Mucosa of gallbladder (tissue), 1 donor: ENCODE measurements around the gene RAE1. TPM values are rescaled to one million over a fixed set of nuclear protein-coding genes. Genes with fewer than 3 reads are reported as not detected.

Source experiments
- DNase-seq: peaks from one replicate; pipeline ENCODE4 v3.0.0-alpha.2; 2020; ENCODE audit warnings: low spot score
- total RNA-seq: library from RNA; stranded (reverse); gene quantifications from one replicate; pipeline ENCODE4 v1.2.1, GENCODE V29; 2021
- donor health status: DM: no; HTN: no; CAD: no.

The RAE1 gene
- total RNA-seq, 1 donor from 2014 or later, result 20.9 TPM

- DNase-seq, result no peak
These were observed 49.2 kb downstream of the RAE1 start for GRCh38 chr20:57400231-57400701.

DNA sequence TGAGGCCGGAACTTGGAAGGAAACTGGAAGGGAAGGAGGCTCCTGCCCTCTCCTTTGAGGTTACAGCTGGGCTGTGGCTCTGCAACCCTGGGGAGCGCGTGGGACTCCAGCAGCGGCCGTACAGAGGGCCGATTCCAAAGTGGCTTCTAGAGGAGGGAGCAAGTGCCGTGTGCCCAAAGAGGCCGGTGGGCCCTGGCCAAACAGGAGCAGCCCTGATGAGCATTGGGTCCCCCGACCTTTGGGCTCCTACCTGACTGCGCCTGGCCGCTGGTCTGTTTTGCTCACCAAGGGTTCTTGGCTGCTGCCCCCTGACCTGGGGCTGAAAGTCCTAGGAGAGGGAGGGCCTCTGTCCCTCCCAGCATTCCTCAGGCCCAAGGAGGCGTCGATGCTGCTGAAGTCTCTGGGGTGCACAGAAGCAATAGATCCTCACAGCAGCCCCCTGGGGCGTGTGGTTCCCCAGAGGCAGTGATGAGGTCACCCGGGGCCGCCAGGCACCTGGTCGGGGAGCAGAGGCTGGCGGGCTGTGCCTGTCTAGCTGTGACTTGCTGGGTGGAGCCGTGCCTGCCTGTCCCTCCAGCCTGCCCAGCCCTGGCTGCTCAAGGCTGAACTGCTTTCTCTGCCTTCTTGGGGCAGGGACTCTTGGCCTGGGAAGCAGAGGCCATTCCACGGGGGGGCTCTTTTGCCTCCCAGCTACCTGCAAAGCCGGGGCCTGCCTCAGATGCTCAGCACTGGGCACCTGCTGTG is 49.9 kb downstream of the RAE1 start:
- DNase-seq, result no peak

- no peak for DNase-seq
These were observed 50.5 kb downstream of the RAE1 start for GRCh38 chr20:57401565-57401918.

DNA sequence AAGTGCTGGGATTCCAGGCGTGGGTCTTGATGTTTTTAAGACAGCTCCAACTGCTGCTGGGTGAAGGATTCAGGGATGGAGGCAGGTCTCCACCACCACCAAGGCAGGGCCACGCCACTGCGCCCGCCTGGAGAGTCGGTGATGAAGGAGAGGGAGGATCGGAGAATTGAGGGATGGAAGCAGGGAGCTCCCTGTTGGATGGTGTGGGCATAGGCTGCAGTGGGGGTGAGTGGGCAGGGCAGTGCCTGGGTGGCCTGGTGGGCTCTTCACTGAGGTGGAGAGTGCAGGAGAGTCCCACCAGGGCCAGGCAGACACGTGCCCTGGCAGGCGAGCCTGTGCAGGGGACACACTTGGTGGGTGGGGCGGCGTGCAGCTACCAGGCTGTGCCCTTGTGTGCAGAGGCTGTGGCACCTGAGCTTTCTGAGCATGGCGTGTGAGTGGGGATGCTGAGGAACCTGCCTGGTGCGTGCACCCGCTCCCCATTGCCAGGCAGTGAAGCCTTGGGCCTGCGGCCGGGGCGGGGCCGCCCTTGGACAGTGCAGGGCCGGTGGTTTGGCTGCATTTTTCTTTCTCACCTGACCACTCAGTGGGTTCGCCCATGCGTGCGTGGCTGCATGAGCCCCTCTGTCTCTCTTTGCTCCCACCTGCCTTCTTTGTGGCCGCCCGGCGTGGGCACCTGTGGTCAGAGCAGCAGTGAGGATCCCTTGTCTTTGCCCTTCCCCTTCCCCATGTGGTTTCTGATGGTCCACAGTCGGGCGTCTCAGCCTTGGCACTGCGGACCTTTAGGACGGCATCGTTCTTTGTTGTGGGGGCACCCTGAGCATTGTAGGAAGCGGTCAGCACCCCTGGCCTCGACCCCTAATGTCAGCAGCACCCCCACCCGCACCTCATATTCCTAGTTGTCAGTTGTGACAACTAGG is 51.4 kb downstream of the RAE1 start:
- DNase-seq, result no peak

GRCh38 chr20:57403216-57403615 is 52.2 kb downstream of the RAE1 start:
- no peak for DNase-seq

DNA sequence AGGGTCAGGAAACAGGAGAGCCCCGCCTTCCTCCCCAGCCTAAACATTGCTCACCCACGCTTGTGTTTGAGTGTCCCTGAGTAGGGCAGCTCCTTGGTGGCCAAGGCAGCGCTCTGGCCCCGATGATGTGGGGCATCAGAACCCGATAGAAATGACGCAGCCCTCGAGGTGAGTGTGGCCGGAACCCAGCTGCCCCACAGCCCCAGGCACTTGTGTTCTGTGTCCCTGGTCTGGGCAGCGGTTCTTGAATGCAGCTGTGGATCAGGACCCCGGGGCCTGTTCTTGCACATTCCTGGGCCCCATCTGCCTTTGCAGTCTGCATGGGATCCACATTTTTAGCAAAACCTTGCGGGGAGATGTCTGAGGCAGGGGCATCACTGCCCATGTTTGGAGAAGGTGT is 53.0 kb downstream of the RAE1 start:
- DNase-seq, result no peak

GRCh38 chr20:57404419-57405072 is 53.5 kb downstream of the RAE1 start:
- DNase-seq, result no peak

- no peak for DNase-seq
These were observed 54.4 kb downstream of the RAE1 start for GRCh38 chr20:57405236-57406016.

- no peak for DNase-seq
These were observed 56.5 kb downstream of the RAE1 start for GRCh38 chr20:57407541-57407956.

GRCh38 chr20:57408131-57408530 is 57.1 kb downstream of the RAE1 start:
- no peak for DNase-seq

- DNase-seq, result no peak
These were observed 57.6 kb downstream of the RAE1 start for GRCh38 chr20:57408536-57409233.

- DNase-seq, result no peak
These were observed 58.2 kb downstream of the RAE1 start for GRCh38 chr20:57409316-57409671.

- no peak for DNase-seq
These were observed 58.8 kb downstream of the RAE1 start for GRCh38 chr20:57409672-57410397.

- no peak for DNase-seq
These were observed 59.4 kb downstream of the RAE1 start for GRCh38 chr20:57410398-57410920.

GRCh38 chr20:57410924-57411323 is 59.9 kb downstream of the RAE1 start:
- no peak for DNase-seq

DNA sequence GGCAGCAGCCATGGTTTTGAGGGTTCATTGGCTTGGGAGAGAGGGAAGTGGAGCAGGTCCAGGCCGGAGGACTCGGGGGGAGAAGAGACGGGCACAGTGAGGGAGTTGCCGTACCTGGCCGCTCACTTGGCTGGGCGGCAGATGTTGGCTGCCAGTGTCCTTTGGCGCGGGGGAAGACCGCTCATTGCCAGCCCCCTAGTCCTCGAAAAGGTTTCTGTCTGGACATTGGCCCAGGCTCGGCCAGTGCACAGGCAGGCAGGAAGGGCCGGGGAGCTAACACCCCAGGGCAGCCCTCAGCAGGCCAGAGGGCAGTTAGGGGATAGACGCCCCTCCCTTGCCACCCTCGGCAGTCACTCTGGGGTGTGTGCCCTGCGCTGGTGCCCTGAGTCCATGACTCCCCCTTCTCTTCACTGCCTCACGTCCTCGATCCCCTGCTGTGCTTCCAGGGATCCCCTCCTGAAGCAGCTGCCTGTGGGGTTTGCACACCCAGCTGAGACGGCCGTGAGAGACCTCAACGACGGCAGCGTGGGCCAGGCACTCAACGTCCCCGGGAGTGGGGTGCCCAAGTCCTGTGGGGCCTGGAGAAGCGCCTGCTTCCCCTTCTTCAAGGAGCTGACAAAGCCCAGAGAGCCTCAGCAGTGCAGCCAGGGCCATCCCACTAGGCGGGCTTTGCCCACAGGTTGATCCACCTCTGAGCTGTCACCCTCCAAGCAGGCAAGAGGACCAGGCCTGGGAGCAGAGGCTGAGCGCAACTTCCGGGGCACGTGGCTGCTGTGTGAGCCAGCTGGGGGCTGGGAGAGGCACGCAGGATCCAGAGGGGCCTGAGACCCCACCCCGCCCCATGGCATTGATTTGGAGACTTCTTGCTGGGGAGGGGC is 60.6 kb downstream of the RAE1 start:
- DNase-seq, result no peak

DNA sequence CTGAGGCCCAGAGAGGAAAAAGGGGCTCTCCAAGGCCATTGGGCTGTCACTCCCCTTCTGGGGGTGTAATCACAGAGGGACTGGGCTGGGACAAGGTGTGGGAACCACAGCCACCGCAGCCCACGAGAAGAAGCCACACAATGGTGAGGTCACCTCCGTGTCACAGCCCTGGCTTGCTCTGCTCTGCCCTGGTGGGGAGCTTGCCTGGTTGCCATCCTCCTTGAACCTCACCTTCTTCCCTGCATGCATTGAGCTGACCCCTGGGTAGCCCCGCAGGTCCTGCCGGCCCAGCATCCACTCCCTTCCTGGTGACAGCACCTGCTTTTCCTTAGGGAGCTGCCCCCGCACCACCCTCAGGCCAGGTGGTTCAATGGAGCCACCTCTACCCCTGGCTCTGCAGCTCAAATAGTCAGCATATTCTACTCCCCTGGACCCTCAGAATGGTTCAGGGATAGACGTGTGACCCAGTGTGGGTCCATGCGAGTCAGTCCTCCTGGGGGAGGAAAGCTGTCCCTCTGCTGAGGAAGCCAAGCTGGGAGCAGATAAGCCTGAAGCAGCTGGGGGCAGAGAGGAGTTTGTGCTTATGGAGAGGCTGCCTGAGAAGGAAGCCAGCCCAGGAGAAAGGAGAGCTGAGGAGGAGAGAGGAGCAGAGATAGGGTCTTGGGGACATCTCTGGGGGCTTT is 61.4 kb downstream of the RAE1 start:
- no peak for DNase-seq

DNA sequence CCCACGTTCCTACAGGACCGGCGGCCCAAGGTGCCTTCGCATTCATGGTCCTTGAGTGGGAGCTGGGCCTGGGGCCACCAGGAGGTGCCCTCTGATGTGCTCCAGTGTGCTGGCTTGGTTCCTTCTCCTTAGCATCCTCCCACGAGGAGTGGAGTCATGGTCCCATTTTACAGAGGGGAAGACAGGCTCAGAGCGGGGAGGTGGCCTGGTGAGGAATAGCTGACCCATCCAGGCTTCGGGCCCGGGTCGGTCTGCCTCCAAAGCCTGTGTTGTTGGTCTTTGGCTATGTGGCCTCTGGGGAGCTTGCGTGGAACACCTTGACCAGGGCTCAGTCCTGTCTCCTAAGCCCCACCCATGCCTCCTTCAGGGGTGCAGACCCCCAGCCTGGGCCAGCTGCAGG is 62.9 kb downstream of the RAE1 start:
- no peak for DNase-seq
